GM10248 (cell line): ENCODE measurements around the gene PCNX3.

Experiments
- CTCF ChIA-PET: fragments of 300-600 bp; sonication (Branson Sonifier 250); formaldehyde crosslinking; extraction: SDS; loops from one replicate; lab custom pipeline; 2021; ENCODE audit warnings: antibody characterized with exemption; lab: Yijun Ruan, JAX
- POLR2A ChIA-PET: fragments of 350-650 bp; sonication (Branson Sonifier 250); formaldehyde crosslinking; extraction: SDS; loops from one replicate; lab custom pipeline; 2020; ENCODE audit warnings: antibody characterized with exemption; lab: Yijun Ruan, JAX
- DNase-seq: peaks from one replicate; pipeline ENCODE4 v3.0.0; 2012; ENCODE audit errors: extremely low spot score
- CTCF ChIP-seq: IDR thresholded peaks from 2 replicates; pipeline ENCODE4 v1.5.1; 2012; ENCODE audit warnings: mild to moderate bottlenecking, low read depth; ENCODE audit errors: extremely low read depth, missing control alignments, control extremely low read depth

PCNX3 gene

DNA sequence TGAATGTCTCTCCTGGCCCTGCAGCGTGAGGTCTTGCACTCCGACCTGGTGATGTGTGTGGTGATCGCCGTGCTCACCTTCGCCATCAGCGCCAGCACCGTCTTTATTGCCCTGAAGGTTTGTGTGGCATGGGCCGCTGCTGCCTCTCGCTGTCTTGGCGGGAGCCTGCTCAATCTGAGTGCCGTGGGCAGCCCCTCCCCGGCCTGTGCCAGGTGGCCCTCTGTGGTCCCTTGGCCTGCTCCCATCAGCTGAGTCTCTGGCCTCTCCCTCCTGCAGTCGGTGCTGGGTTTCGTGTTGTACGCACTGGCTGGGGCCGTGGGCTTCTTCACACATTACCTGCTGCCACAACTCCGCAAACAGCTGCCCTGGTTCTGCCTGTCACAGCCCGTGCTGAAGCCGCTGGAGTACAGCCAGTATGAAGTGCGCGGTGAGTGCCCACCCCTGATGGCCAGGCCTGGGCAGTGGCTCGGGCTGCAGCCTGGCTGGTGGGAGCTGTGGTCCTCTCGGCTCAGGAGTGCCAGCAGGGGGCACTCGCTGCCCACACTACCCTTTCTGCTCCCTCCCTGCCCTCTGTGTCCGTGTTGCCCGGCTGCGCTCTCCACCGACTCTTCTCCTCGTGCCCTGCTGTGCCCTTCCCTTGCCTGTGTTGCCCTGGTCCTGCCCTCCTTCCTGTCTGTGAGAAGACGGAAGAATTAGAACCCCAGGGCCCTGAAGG, 10.2 kb downstream of the PCNX3 start:
- ChIA-PET CTCF (interaction anchor here (0.7 to 4.7 kb wide), 30 partner anchors 9 to 264 kb away, joined by 3 to 54 read pairs (median 4); partner anchors contain the start of genes AP5B1, CCDC85B, KAT5 and MUS81), POLR2A (interaction anchor here (0.6 kb wide), 1 partner anchor 11 kb away, joined by 3 read pairs; no protein-coding TSS in a partner anchor)
- TF ChIP-seq CTCF = peak; percentile 71
- peak; percentile 84 for DNase-seq

DNA sequence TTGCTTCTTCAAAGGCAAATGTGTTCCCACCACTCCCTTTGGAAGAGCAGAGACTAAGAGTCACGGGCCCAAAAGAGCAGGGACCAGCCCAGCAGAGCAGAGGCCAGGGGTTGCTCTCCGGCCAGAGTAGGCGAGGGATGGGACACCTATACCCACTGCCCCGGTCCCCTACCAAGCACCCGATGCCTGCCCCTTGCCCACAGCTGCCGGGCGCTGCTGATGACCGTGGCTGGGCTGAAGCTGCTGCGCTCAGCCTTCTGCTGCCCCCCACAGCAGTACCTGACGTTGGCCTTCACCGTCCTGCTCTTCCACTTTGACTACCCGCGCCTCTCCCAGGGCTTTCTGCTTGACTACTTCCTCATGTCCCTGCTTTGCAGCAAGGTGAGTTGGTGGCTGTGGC, 11.6 kb downstream of the PCNX3 start:
- no peak for DNase-seq
- CTCF ChIA-PET = interaction anchor here (0.9 to 4.7 kb wide), 11 partner anchors 8 to 257 kb away, joined by 3 to 54 read pairs (median 8); partner anchors contain the start of genes AP5B1, KAT5 and SIPA1
- POLR2A ChIA-PET = no interaction called here
- no peak for TF ChIP-seq CTCF

- no peak for DNase-seq
- TF ChIP-seq CTCF = no peak
- ChIA-PET CTCF (interaction anchor here (1.4 to 2.8 kb wide), 2 partner anchors 9 to 13 kb away, joined by 5 to 10 read pairs; partner anchors contain the start of gene SIPA1), POLR2A (no interaction called here)
Observed at GRCh38 chr11:65629579-65629978, 14.0 kb downstream of the PCNX3 start.

DNA sequence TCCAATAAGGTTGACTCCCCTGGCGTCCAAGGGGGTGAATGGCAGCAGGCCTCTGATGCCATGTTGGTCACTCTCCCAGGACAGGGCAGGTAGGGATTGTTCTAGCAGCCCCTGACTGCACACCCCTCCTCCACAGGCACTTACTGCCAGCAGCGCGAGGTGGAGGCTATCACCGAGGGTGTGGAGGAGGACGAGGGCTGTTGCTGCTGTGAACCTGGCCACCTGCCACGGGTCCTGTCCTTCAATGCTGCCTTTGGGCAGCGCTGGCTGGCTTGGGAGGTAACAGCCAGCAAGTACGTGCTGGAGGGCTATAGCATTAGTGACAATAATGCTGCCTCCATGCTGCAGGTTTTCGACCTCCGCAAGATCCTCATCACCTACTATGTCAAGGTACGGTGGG, 14.6 kb downstream of the PCNX3 start:
- no peak for TF ChIP-seq CTCF
- DNase-seq = no peak
- CTCF ChIA-PET = interaction anchor here (2.8 kb wide), 1 partner anchor 8 kb away, joined by 10 read pairs; the partner anchor contains the start of gene SIPA1
- POLR2A ChIA-PET = no interaction called here

DNA sequence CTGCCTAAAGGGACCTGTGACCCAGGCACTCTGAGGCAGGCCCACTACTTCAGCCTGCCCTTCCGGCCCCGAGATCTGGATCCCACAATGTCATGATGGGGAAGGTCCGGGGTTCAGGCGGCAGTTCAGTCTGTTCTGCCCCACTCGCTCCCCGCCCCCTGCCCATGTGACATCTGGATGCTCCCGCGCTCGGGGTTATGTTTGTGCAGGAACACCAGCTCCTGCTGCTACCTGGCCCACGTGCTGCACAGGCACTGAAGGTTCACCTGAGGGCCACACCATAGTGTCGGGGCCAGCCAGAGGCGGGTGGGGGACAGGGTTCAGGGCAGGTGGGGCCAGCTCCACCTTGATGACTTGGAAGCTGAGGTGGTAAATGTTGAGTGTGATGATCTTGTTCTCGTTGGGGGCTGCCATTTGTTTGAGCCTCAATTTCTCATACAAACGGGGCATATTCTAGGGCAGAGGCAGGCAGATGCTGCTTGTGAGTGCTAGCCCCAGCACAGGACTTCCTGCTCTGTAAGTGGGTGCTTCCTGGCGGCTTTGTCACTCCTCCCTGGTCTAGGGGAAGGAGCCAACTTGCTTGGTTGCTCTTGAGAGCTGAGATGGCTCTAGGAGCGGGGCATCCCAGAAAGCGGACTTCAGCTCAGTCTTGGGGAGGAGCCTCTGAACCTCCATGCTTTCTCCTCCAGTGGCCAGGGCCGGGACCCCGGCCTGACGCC, 18.0 kb downstream of the PCNX3 start:
- TF ChIP-seq CTCF = no peak
- CTCF ChIA-PET = interaction anchor here (0.8 to 1.0 kb wide), 3 partner anchors 39 to 226 kb away, joined by 3 to 4 read pairs (median 3); no protein-coding TSS in a partner anchor
- no peak for DNase-seq
- POLR2A ChIA-PET = interaction anchor here (1.0 kb wide), 1 partner anchor 11 kb away, joined by 3 read pairs; no protein-coding TSS in a partner anchor

DNA sequence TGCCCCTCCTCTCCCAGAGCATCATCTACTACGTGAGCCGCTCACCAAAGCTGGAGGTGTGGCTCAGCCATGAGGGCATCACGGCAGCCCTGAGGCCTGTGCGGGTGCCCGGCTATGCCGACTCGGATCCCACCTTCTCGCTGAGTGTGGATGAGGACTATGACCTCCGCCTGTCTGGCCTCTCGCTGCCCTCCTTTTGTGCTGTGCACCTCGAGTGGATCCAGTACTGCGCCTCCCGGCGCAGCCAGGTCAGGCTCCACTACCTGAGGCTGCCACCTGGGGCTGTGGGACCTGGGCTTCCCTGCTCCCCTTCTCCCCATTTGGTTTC, 18.5 kb downstream of the PCNX3 start:
- no peak for TF ChIP-seq CTCF
- ChIA-PET CTCF (no interaction called here), POLR2A (no interaction called here)
- DNase-seq = no peak
